Endothelial cell of umbilical vein (primary cell): Measurements from ENCODE around the gene RNF150. TPM values are rescaled to one million over a fixed set of nuclear protein-coding genes. Genes with fewer than 3 reads are reported as not detected.

Source experiments
- BruUV-seq: library from RNA; stranded (reverse); fragments of 400-500 nt; replicated peaks from 2 replicates; lab custom pipeline; 2021; lab: Mats Ljungman, UMichigan
- CTCF ChIA-PET: fragments of 300-600, 350-600 bp; sonication (Branson Sonifier 250); formaldehyde crosslinking; loops from one replicate; lab custom pipeline; 2021; ENCODE audit warnings: antibody characterized with exemption, inconsistent platforms; lab: Charles Lee
- POLR2A ChIA-PET: fragments of 300-600, 350-600 bp; sonication (Branson Sonifier 250); formaldehyde crosslinking; loops from one replicate; lab custom pipeline; 2021; ENCODE audit warnings: antibody characterized with exemption, inconsistent platforms; lab: Charles Lee
- DNase-seq: peaks from one replicate; pipeline ENCODE4 v3.0.0-alpha.2; 2011; ENCODE audit warnings: low read depth, low spot score
- FAIRE-seq: peaks from 2 replicates; lab custom pipeline; 2011; peaks lifted over from hg19 to GRCh38; lab: Jason Lieb, UNC
- H2AFZ ChIP-seq: 2 replicates; pipeline ENCODE4 v1.6.0; 2012; ENCODE audit warnings: low read depth, low read length, control low read depth, inconsistent platforms
- H3K27ac ChIP-seq: 2 replicates; pipeline ENCODE4 v1.5.1; 2011; ENCODE audit warnings: low read depth, mild to moderate bottlenecking, control low read depth, low read length, moderate library complexity; ENCODE audit not compliant: insufficient read depth
- H3K27me3 ChIP-seq, 2 experiments: 2 replicates each; pipeline versions ENCODE4 v1.6.0 to v1.6.1; 2011; ENCODE audit warnings: low read length in 2 of 2, mixed read lengths in 1 of 2; ENCODE audit not compliant: control insufficient read depth in 2 of 2, insufficient read depth in 2 of 2
- H3K36me3 ChIP-seq, 2 experiments: 2 replicates in 1 of 2; 3 replicates in 1 of 2; pipeline ENCODE4 v1.5.1; 2011; ENCODE audit warnings: low read length in 2 of 2, mild to moderate bottlenecking in 1 of 2, moderate library complexity in 1 of 2; ENCODE audit not compliant: control insufficient read depth in 2 of 2, insufficient read depth in 2 of 2; ENCODE audit errors: extremely low read depth in 1 of 2
- H3K4me1 ChIP-seq: 3 replicates; pipeline ENCODE4 v1.5.1; 2011; ENCODE audit warnings: mild to moderate bottlenecking, low read length; ENCODE audit not compliant: control insufficient read depth, insufficient read depth; ENCODE audit errors: extremely low read depth
- H3K4me2 ChIP-seq: 2 replicates; pipeline ENCODE4 v1.6.1; 2011; ENCODE audit warnings: low read length, control low read depth, mixed read lengths; ENCODE audit not compliant: insufficient read depth
- H3K4me3 ChIP-seq, 3 experiments: fragments of 200-600 bp in 1 of 3; sonication (generic), shearing (Covaris generic) in 1 of 3; replicated peaks in 1 of 3; 2 replicates each; pipeline ENCODE4 v1.5.1; 2011 to 2016; ENCODE audit warnings: control low read depth in 3 of 3, low read length in 3 of 3, mild to moderate bottlenecking in 2 of 3, inconsistent platforms in 1 of 3, low read depth in 1 of 3, moderate library complexity in 1 of 3; ENCODE audit not compliant: insufficient read depth in 1 of 3
- H3K79me2 ChIP-seq: 2 replicates; pipeline ENCODE4 v1.6.0; 2012; ENCODE audit warnings: low read length, inconsistent platforms; ENCODE audit not compliant: control insufficient read depth, insufficient read depth
- H3K9ac ChIP-seq: replicated peaks from 2 replicates; pipeline ENCODE3; 2011; ENCODE audit warnings: low read length, control low read depth; ENCODE audit not compliant: insufficient read depth; ENCODE audit errors: extremely low read depth
- H3K9me1 ChIP-seq: replicated peaks from 3 replicates; pipeline ENCODE4 v1.6.0; 2011; ENCODE audit warnings: mild to moderate bottlenecking, low read length; ENCODE audit not compliant: control insufficient read depth, insufficient read depth; ENCODE audit errors: extremely low read depth
- H3K9me3 ChIP-seq: replicated peaks from 2 replicates; pipeline ENCODE4 v1.5.1; 2012; ENCODE audit warnings: low read length, inconsistent platforms; ENCODE audit not compliant: control insufficient read depth, insufficient read depth
- H4K20me1 ChIP-seq: replicated peaks from 2 replicates; pipeline ENCODE3; 2011; ENCODE audit warnings: mild to moderate bottlenecking, low read length; ENCODE audit not compliant: control insufficient read depth, insufficient read depth; ENCODE audit errors: extremely low read depth
- CTCF ChIP-seq, 2 donors: IDR thresholded peaks; 1 replicate in 1 of 2; 2 replicates in 1 of 2; pipeline ENCODE4 v1.5.1; 2011; ENCODE audit warnings: low read length in 2 of 2, mild to moderate bottlenecking in 2 of 2, moderate library complexity in 2 of 2, control low read depth in 1 of 2, inconsistent platforms in 1 of 2, low read depth in 1 of 2; ENCODE audit not compliant: insufficient read depth in 1 of 2; ENCODE audit errors: extremely low read depth in 1 of 2
- EZH2 ChIP-seq: IDR thresholded peaks from 2 replicates; pipeline ENCODE4 v1.6.1; 2012; ENCODE audit warnings: borderline replicate concordance, low read depth, mild to moderate bottlenecking, moderate library complexity, low read length, inconsistent platforms; ENCODE audit not compliant: severe bottlenecking
- FOS ChIP-seq: IDR thresholded peaks from 2 replicates; pipeline ENCODE4 v1.6.1; 2011; ENCODE audit warnings: mild to moderate bottlenecking, low read length, moderate library complexity, borderline replicate concordance; ENCODE audit not compliant: insufficient read depth
- GATA2 ChIP-seq: IDR thresholded peaks from 2 replicates; pipeline ENCODE4 v1.7.0; 2011; ENCODE audit warnings: low read depth, mild to moderate bottlenecking, moderate library complexity, mixed read lengths, low read length; ENCODE audit not compliant: insufficient read length, insufficient read depth
- JUN ChIP-seq: IDR thresholded peaks from 2 replicates; pipeline ENCODE4 v1.6.1; 2011; ENCODE audit warnings: borderline replicate concordance, low read depth; ENCODE audit not compliant: insufficient read length, insufficient read depth
- MAX ChIP-seq: IDR thresholded peaks from 2 replicates; pipeline ENCODE4 v1.6.1; 2011; ENCODE audit not compliant: insufficient read depth, insufficient read length
- MYC ChIP-seq: IDR thresholded peaks from one replicate; pipeline ENCODE4 v1.6.1; 2011; ENCODE audit warnings: mild to moderate bottlenecking, low read depth, low read length
- POLR2A ChIP-seq: IDR thresholded peaks from 2 replicates; pipeline ENCODE4 v1.6.1; 2012; ENCODE audit warnings: low read depth, mild to moderate bottlenecking, control low read depth, low read length
- POLR2AphosphoS5 ChIP-seq: IDR thresholded peaks from 2 replicates; pipeline ENCODE4 v1.6.1; 2012; ENCODE audit warnings: low read depth, mild to moderate bottlenecking, control low read depth, low read length, moderate library complexity; ENCODE audit not compliant: insufficient read depth
- dilution Hi-C: fragments of 300-500 bp; cut with MboI; formaldehyde crosslinking; loops from one replicate; pipeline ENCODE4 v1.15.0; 2019; ENCODE audit warnings: low sequenced_read_pairs; ENCODE audit not compliant: extremely low pct_ligation_motif_present
- intact Hi-C: fragments of 100-400 bp; cut with micrococcal nuclease; formaldehyde crosslinking; loops from one replicate; pipeline ENCODE4 v1.10.0; 2022
- polyA plus RNA-seq, 4 experiments: library from polyadenylated mRNA; depleted of rRNA in 3 of 4; stranded (reverse) in 3 of 4; unstranded in 1 of 4; fragments of >200 nt; gene quantifications; 2 replicates each; pipeline versions ENCODE4 v1.2.1 to v1.2.3, GENCODE V29; 2011 to 2012; ENCODE audit warnings: missing spikeins in 1 of 4
- total RNA-seq: library from RNA; stranded (reverse); gene quantifications from 2 replicates; pipeline ENCODE4 v1.2.3, GENCODE V29; 2021

Gene RNF150
- total and polyA plus RNA-seq, 2 donors (not counting 3 experiments of a cell fraction or from before 2014, with no cell fraction given): 0.33 to 0.35 TPM

GRCh38 chr4:140819610-140820009, 313.7 kb downstream of the RNF150 start:
- intact Hi-C loops: no loop called here
- FAIRE-seq (no peak), DNase-seq (no peak)
- H3K27me3 ChIP-seq: peaks cover 3 to 5% of the 10 kb centered on the region in 2 experiments
- H4K20me1 ChIP-seq: no peaks in the 10 kb centered on the region
- H3K27ac ChIP-seq: no peak overlapping the region
- no peaks in the 10 kb centered on the region for H3K79me2 ChIP-seq
- no peaks in the 10 kb centered on the region for H3K36me3 ChIP-seq
- H3K9me3 ChIP-seq: no peaks in the 10 kb centered on the region
- no peak overlapping the region for H3K4me2 ChIP-seq
- no peak overlapping the region for H3K4me3 ChIP-seq
- BruUV-seq: no TSS peak
- no peak overlapping the region for H2AFZ ChIP-seq
- no peaks in the 10 kb centered on the region for H3K4me1 ChIP-seq
- CTCF ChIA-PET: interaction anchor here (1.3 kb wide), 1 partner anchor 12 kb away, joined by 3 read pairs; no protein-coding TSS in a partner anchor
- dilution Hi-C loops: no loop called here
- POLR2A ChIA-PET: no interaction called here
- TF ChIP-seq CTCF (IDR thresholded peaks at IDR 0.05; ENCODE audit: extremely low read depth in 1 of 2, insufficient read depth in 1 of 2, low read depth in 1 of 2, low read length in 2 of 2): no peak
- no peak for TF ChIP-seq EZH2
- TF ChIP-seq FOS: no peak
- TF ChIP-seq MAX: no peak
- TF ChIP-seq MYC: no peak
- TF ChIP-seq GATA2: no peak
- no peak for TF ChIP-seq JUN
- TF ChIP-seq POLR2AphosphoS5: no peak
- TF ChIP-seq POLR2A: no peak
- H3K9me1 ChIP-seq: no peaks in the 10 kb centered on the region
- no peak overlapping the region for H3K9ac ChIP-seq
